Measurements from ENCODE around the gene CENPH. TPM values are rescaled to one million over a fixed set of nuclear protein-coding genes. Genes with fewer than 3 reads are reported as not detected.
A peak's percentile ranks its signal among the peaks of the same experiment; 100 is the strongest.

CENPH gene
- total RNA-seq, 2 experiments from 2014 or later = 97.0 to 98.6 TPM

GRCh38 chr5:69209602-69210001, 20.2 kb downstream of the CENPH start:
- H3K27me3 Mint-ChIP-seq = no peaks in the 10 kb centered on the region
- peaks cover 26% of the 10 kb centered on the region for H3K36me3 Mint-ChIP-seq (ENCODE audit: low read depth)
- ATAC-seq (no peak), DNase-seq (no peak)
- no peak overlapping the region for H3K27ac Mint-ChIP-seq
- ChIA-PET POLR2A (interaction anchor here (1.1 kb wide), 1 partner anchor 26 kb away, joined by 3 read pairs; no protein-coding TSS in a partner anchor), CTCF (no interaction called here)
- no peak for TF ChIP-seq CTCF (IDR thresholded peaks at IDR 0.05)
- H3K9me3 Mint-ChIP-seq = no peaks in the 10 kb centered on the region
- H3K4me3 Mint-ChIP-seq = no peak overlapping the region
- H3K4me1 Mint-ChIP-seq (ENCODE audit: low read depth) = no peaks in the 10 kb centered on the region
- intact Hi-C loops (cut with micrococcal nuclease) = no loop called here

- H3K27me3 Mint-ChIP-seq = no peaks in the 10 kb centered on the region
- no peak for DNase-seq
- peaks cover 26% of the 10 kb centered on the region for H3K36me3 Mint-ChIP-seq (ENCODE audit: low read depth)
- H3K27ac Mint-ChIP-seq = no peak overlapping the region
- CTCF ChIA-PET = interaction anchor here (0.6 kb wide), 1 partner anchor 638 kb away, joined by 3 read pairs; no protein-coding TSS in a partner anchor
- POLR2A ChIA-PET = interaction anchor here (1.4 kb wide), 2 partner anchors 10 to 21 kb away, joined by 3 to 8 read pairs; partner anchors contain the start of gene CENPH
- H3K9me3 Mint-ChIP-seq = no peaks in the 10 kb centered on the region
- no peak overlapping the region for H3K4me3 Mint-ChIP-seq
- peaks cover 3% of the 10 kb centered on the region for H3K4me1 Mint-ChIP-seq (ENCODE audit: low read depth)
- no peak for ATAC-seq
- no peak for TF ChIP-seq CTCF (IDR thresholded peaks at IDR 0.05)
- intact Hi-C loops (cut with micrococcal nuclease) = no loop called here
Observed at GRCh38 chr5:69211200-69211599, 21.8 kb downstream of the CENPH start.

- Mint-ChIP-seq H3K27me3 (no peaks in the 10 kb centered on the region), H3K27ac (peak overlapping the region; percentile 8), H3K36me3 (ENCODE audit: low read depth) (peaks cover 23% of the 10 kb centered on the region), H3K4me1 (ENCODE audit: low read depth) (peaks cover 6% of the 10 kb centered on the region), H3K9me3 (no peaks in the 10 kb centered on the region), H3K4me3 (no peak overlapping the region)
- TF ChIP-seq CTCF (IDR thresholded peaks at IDR 0.05) = no peak
- intact Hi-C loops (cut with micrococcal nuclease) = no loop called here
- ATAC-seq (no peak), DNase-seq (no peak)
- CTCF ChIA-PET = interaction anchor here (0.6 kb wide), 1 partner anchor 638 kb away, joined by 3 read pairs; no protein-coding TSS in a partner anchor
- POLR2A ChIA-PET = interaction anchor here (1.4 kb wide), 1 partner anchor 10 kb away, joined by 3 read pairs; no protein-coding TSS in a partner anchor
Observed at GRCh38 chr5:69212022-69212421, 22.6 kb downstream of the CENPH start.

GRCh38 chr5:69213513-69214215, 24.3 kb downstream of the CENPH start:
- TF ChIP-seq CTCF (IDR thresholded peaks at IDR 0.05) = no peak
- intact Hi-C loops (cut with micrococcal nuclease) = no loop called here
- peaks cover 9% of the 10 kb centered on the region for H3K4me1 Mint-ChIP-seq (ENCODE audit: low read depth)
- no peaks in the 10 kb centered on the region for H3K9me3 Mint-ChIP-seq
- H3K27me3 Mint-ChIP-seq = no peaks in the 10 kb centered on the region
- ATAC-seq (no peak), DNase-seq (no peak)
- peaks cover 21% of the 10 kb centered on the region for H3K36me3 Mint-ChIP-seq (ENCODE audit: low read depth)
- H3K27ac Mint-ChIP-seq = no peak overlapping the region
- ChIA-PET CTCF (interaction anchor here (1.0 to 1.4 kb wide), 2 partner anchors 12 to 120 kb away, joined by 3 read pairs; partner anchors contain the start of gene SLC30A5), POLR2A (interaction anchor here (1.1 to 1.5 kb wide), 2 partner anchors 9 to 24 kb away, joined by 4 read pairs; partner anchors contain the start of gene CENPH)
- no peak overlapping the region for H3K4me3 Mint-ChIP-seq

- POLR2A ChIA-PET = no interaction called here
- TF ChIP-seq CTCF (IDR thresholded peaks at IDR 0.05) = no peak
- peak overlapping the region; percentile 88 for H3K4me3 Mint-ChIP-seq
- H3K9me3 Mint-ChIP-seq = peaks cover 1% of the 10 kb centered on the region
- H3K27ac Mint-ChIP-seq = peak overlapping the region; percentile 93
- intact Hi-C loops (cut with micrococcal nuclease) = no loop called here
- H3K36me3 Mint-ChIP-seq (ENCODE audit: low read depth) = peaks cover 15% of the 10 kb centered on the region
- H3K27me3 Mint-ChIP-seq = no peaks in the 10 kb centered on the region
- no peak for ATAC-seq
- peaks cover 16% of the 10 kb centered on the region for H3K4me1 Mint-ChIP-seq (ENCODE audit: low read depth)
- no peak for DNase-seq
- CTCF ChIA-PET = no interaction called here
Observed at GRCh38 chr5:69217151-69217511, 27.7 kb downstream of the CENPH start.

Measured in activated CD8-positive, alpha-beta T cell treated with anti-CD3 and anti-CD28 coated beads for 36 hours (primary cell).